Thyroid gland (tissue), 4 donors: Measurements from ENCODE around the gene EML2. TPM values are rescaled to one million over a fixed set of nuclear protein-coding genes. Genes with fewer than 3 reads are reported as not detected.
"Not testable (repeated sequence)": the region's sequence is repeated elsewhere in the genome, so short reads cannot be mapped to it uniquely, and the experiment has no call there.

Experiments used
- DNase-seq, 2 donors: peaks; one replicate each; pipeline ENCODE4 v3.0.0-alpha.2; 2019
- H3K27ac ChIP-seq, 3 donors: fragments of 200-600 bp; sonication (generic); 1 replicate in 2 of 3; 2 replicates in 1 of 3; pipeline ENCODE4 v1.5.1; 2016 to 2019; ENCODE audit warnings: mild to moderate bottlenecking in 1 of 3, moderate library complexity in 1 of 3
- H3K27me3 ChIP-seq: fragments of 200-600 bp; sonication (generic); one replicate; pipeline ENCODE4 v1.5.1; 2019
- H3K36me3 ChIP-seq, 2 donors: fragments of 200-600 bp; sonication (generic); one replicate each; pipeline ENCODE4 v1.5.1; 2016 to 2019
- H3K4me1 ChIP-seq, 2 donors: fragments of 200-600 bp; sonication (generic); one replicate each; pipeline ENCODE4 v1.5.1; 2017 to 2019
- H3K4me3 ChIP-seq, 3 donors: fragments of 200-600 bp; sonication (generic); replicated peaks in 1 of 3; 1 replicate in 2 of 3; 2 replicates in 1 of 3; pipeline ENCODE4 v1.5.1; 2016; ENCODE audit warnings: mild to moderate bottlenecking in 1 of 3
- H3K9me3 ChIP-seq: fragments of 200-600 bp; sonication (generic); one replicate; pipeline ENCODE4 v1.5.1; 2017
- CTCF ChIP-seq, 6 experiments: fragments of 200-600 bp in 3 of 6; fragments of 450-650 bp in 3 of 6; sonication (generic) in 3 of 6; IDR thresholded peaks; one replicate each; pipeline ENCODE4 v1.5.1; 2016 to 2019; ENCODE audit warnings: antibody characterized with exemption in 6 of 6, mild to moderate bottlenecking in 2 of 6, inconsistent platforms in 1 of 6, moderate library complexity in 1 of 6
- POLR2A ChIP-seq, 2 donors: fragments of 450-650 bp; IDR thresholded peaks; one replicate each; pipeline ENCODE4 v1.6.1; 2017; ENCODE audit warnings: antibody characterized with exemption in 2 of 2, mild to moderate bottlenecking in 2 of 2, moderate library complexity in 1 of 2
- WGBS, 2 donors: methylation state at CpG; one replicate each; pipeline ENCODE4 v1.1.5; 2017; 5-methylcytosine and 5-hydroxymethylcytosine counted together
- intact Hi-C: fragments of 100-400 bp; cut with DNase I; formaldehyde crosslinking; loops from one replicate; pipeline ENCODE4 v1.15.1; 2023
- total RNA-seq, 4 donors: library from RNA; depleted of rRNA; stranded (reverse); fragments of >200 nt; gene quantifications; one replicate each; pipeline ENCODE4 v1.2.3, GENCODE V29; 2016

The EML2 gene
- total RNA-seq, 4 donors from 2014 or later = 33.1 to 148 (median 36.8) TPM

- no peaks in the 10 kb centered on the region for H3K27me3 ChIP-seq
- no peak overlapping the region for H3K27ac ChIP-seq
- intact Hi-C loops = no loop called here
- TF ChIP-seq POLR2A (IDR thresholded peaks at IDR 0.05) (no peak), CTCF (IDR thresholded peaks at IDR 0.05) (no peak)
- DNase-seq = peak; percentile 49 to 56
- no peak overlapping the region for H3K4me3 ChIP-seq
- no peaks in the 10 kb centered on the region for H3K9me3 ChIP-seq
- WGBS, 2 donors = 47 to 53% methylated on average over 31 to 37 of the region's 37 CpGs
- H3K4me1 ChIP-seq = no peaks in the 10 kb centered on the region
- H3K36me3 ChIP-seq = peaks cover 29 to 43% of the 10 kb centered on the region in 2 donors
Observed at GRCh38 chr19:45615795-45616703, 23.1 kb downstream of the EML2 start.

GRCh38 chr19:45615056-45615455 is 24.1 kb downstream of the EML2 start:
- H3K4me3 ChIP-seq, H3K27ac ChIP-seq, H3K4me1 ChIP-seq, intact Hi-C loops, DNase-seq, H3K9me3 ChIP-seq, H3K27me3 ChIP-seq: not testable (repeated sequence)
- 90 to 96% methylated on average over 9 of the region's 9 CpGs for WGBS, 2 donors
- H3K36me3 ChIP-seq = peaks cover 34 to 36% of the 10 kb centered on the region in 2 donors

GRCh38 chr19:45613926-45614725 is 25.1 kb downstream of the EML2 start:
- no peaks in the 10 kb centered on the region for H3K9me3 ChIP-seq
- no peaks in the 10 kb centered on the region for H3K4me1 ChIP-seq
- no peak for DNase-seq
- H3K4me3 ChIP-seq = no peak overlapping the region
- H3K27me3 ChIP-seq = no peaks in the 10 kb centered on the region
- intact Hi-C loops = no loop called here
- H3K27ac ChIP-seq = peak overlapping the region in 1 of 3 donors; percentile 36
- 69 to 84% methylated on average over 9 to 10 of the region's 10 CpGs for WGBS, 2 donors
- peaks cover 27 to 28% of the 10 kb centered on the region in 2 donors for H3K36me3 ChIP-seq
- TF ChIP-seq POLR2A (IDR thresholded peaks at IDR 0.05) (no peak), CTCF (IDR thresholded peaks at IDR 0.05) (no peak)

- WGBS, 2 donors = 91 to 95% methylated on average over 6 of the region's 6 CpGs
- Histone ChIP-seq H3K36me3 (peaks cover 15 to 17% of the 10 kb centered on the region in 2 donors), H3K9me3 (no peaks in the 10 kb centered on the region), H3K27ac (no peak overlapping the region), H3K4me3 (no peak overlapping the region), H3K4me1 (peaks cover 0 to 10% of the 10 kb centered on the region in 2 donors), H3K27me3 (no peaks in the 10 kb centered on the region)
- intact Hi-C loops = loop anchor here (2.0 kb wide), 1 partner anchor 34 kb away; no protein-coding TSS in a partner anchor
- TF ChIP-seq CTCF (IDR thresholded peaks at IDR 0.05) = no peak
- no peak for DNase-seq
Observed at GRCh38 chr19:45608948-45609347, 30.2 kb downstream of the EML2 start.

GRCh38 chr19:45607071-45608029 is 31.8 kb downstream of the EML2 start:
- no peak overlapping the region for H3K4me3 ChIP-seq

More at GRCh38 chr19:45607071-45608029, 31.8 kb downstream of the EML2 start:
- Histone ChIP-seq H3K27me3 (peaks cover 4% of the 10 kb centered on the region), H3K9me3 (no peaks in the 10 kb centered on the region), H3K36me3 (peaks cover 3 to 6% of the 10 kb centered on the region in 2 donors), H3K4me1 (peaks cover under 1 to 10% of the 10 kb centered on the region in 2 donors), H3K27ac (no peak overlapping the region)
- intact Hi-C loops = loop anchor here (2.0 kb wide), 1 partner anchor 35 kb away; no protein-coding TSS in a partner anchor
- DNase-seq = peak; percentile 75 to 81
- TF ChIP-seq CTCF (IDR thresholded peaks at IDR 0.05) (peak; percentile 57 to 90 (median 82)), POLR2A (IDR thresholded peaks at IDR 0.05) (no peak)
- WGBS, 2 donors = 12 to 18% methylated on average over 21 to 27 of the region's 28 CpGs
